Calu3 (cell line): ENCODE measurements around the gene ELAVL2. TPM values are rescaled to one million over a fixed set of nuclear protein-coding genes. Genes with fewer than 3 reads are reported as not detected.

Experiments
- BruUV-seq: library from RNA; stranded (reverse); fragments of 400-500 nt; replicated peaks from 2 replicates; lab custom pipeline; 2021; lab: Mats Ljungman, UMichigan
- CTCF ChIA-PET: fragments of 300-600 bp; sonication (Branson Sonifier 250); formaldehyde crosslinking; loops from one replicate; lab custom pipeline; 2022; ENCODE audit warnings: antibody characterized with exemption; lab: Charles Lee
- DNase-seq: peaks from one replicate; pipeline ENCODE4 v3.0.0; 2022
- H3K27ac Mint-ChIP-seq: one replicate; pipeline ENCODE4 v1.8.0; 2022; ENCODE audit warnings: mixed read lengths; ENCODE audit not compliant: unreplicated experiment
- H3K27me3 Mint-ChIP-seq: one replicate; pipeline ENCODE4 v1.8.0; 2022; ENCODE audit warnings: mixed read lengths; ENCODE audit not compliant: unreplicated experiment
- H3K36me3 Mint-ChIP-seq: one replicate; pipeline ENCODE4 v1.8.0; 2022; ENCODE audit warnings: mild to moderate bottlenecking, moderate library complexity, mixed read lengths; ENCODE audit not compliant: insufficient read depth, unreplicated experiment
- H3K4me1 Mint-ChIP-seq: one replicate; pipeline ENCODE4 v1.8.0; 2022; ENCODE audit warnings: mild to moderate bottlenecking, low read depth, mixed read lengths; ENCODE audit not compliant: unreplicated experiment
- H3K4me3 Mint-ChIP-seq: one replicate; pipeline ENCODE4 v1.8.0; 2022; ENCODE audit warnings: mild to moderate bottlenecking, low read depth, moderate library complexity, mixed read lengths; ENCODE audit not compliant: unreplicated experiment
- H3K9me3 Mint-ChIP-seq: one replicate; pipeline ENCODE4 v1.8.0; 2022; ENCODE audit warnings: low read depth, mixed read lengths; ENCODE audit not compliant: unreplicated experiment
- CTCF ChIP-seq: fragments of 200-600 bp; IDR thresholded peaks from one replicate; pipeline ENCODE4 v1.8.0; 2022; ENCODE audit warnings: antibody characterized with exemption; ENCODE audit not compliant: unreplicated experiment
- intact Hi-C: fragments of 100-400 bp; cut with micrococcal nuclease; formaldehyde crosslinking; loops from one replicate; pipeline ENCODE4 v1.10.0; 2022; ENCODE audit not compliant: unreplicated experiment
- total RNA-seq: library from RNA; stranded (reverse); gene quantifications from 2 replicates; pipeline ENCODE4 v1.2.3, GENCODE V29; 2022

The ELAVL2 gene
- total RNA-seq, 1 experiment from 2014 or later, result not detected

- peaks cover 2% of the 10 kb centered on the region for H3K9me3 Mint-ChIP-seq
- no peak overlapping the region for H3K27ac Mint-ChIP-seq
- TF ChIP-seq CTCF, result no peak
- no peaks in the 10 kb centered on the region for H3K4me1 Mint-ChIP-seq
- no peaks in the 10 kb centered on the region for H3K27me3 Mint-ChIP-seq
- H3K4me3 Mint-ChIP-seq, result no peak overlapping the region
- BruUV-seq, result no TSS peak
- intact Hi-C loops, result no loop called here
- CTCF ChIA-PET, result no interaction called here
- H3K36me3 Mint-ChIP-seq, result no peaks in the 10 kb centered on the region
- no peak for DNase-seq
Measured at GRCh38 chr9:23801523-23801922, 24.5 kb downstream of the ELAVL2 start.

- no peak overlapping the region for H3K4me3 Mint-ChIP-seq
Measured at GRCh38 chr9:23799521-23799920, 26.5 kb downstream of the ELAVL2 start.

GRCh38 chr9:23798325-23798724 lies 27.7 kb downstream of the ELAVL2 start:
- H3K4me1 Mint-ChIP-seq, result no peaks in the 10 kb centered on the region
- peaks cover 4% of the 10 kb centered on the region for H3K9me3 Mint-ChIP-seq
- H3K36me3 Mint-ChIP-seq, result no peaks in the 10 kb centered on the region
- no peak overlapping the region for H3K4me3 Mint-ChIP-seq
- TF ChIP-seq CTCF, result no peak
- CTCF ChIA-PET, result no interaction called here
- DNase-seq, result no peak
- H3K27me3 Mint-ChIP-seq, result no peaks in the 10 kb centered on the region
- no peak overlapping the region for H3K27ac Mint-ChIP-seq
- no TSS peak for BruUV-seq
- intact Hi-C loops, result no loop called here

More at GRCh38 chr9:23799521-23799920, 26.5 kb downstream of the ELAVL2 start:
- Mint-ChIP-seq H3K27ac (no peak overlapping the region), H3K27me3 (no peaks in the 10 kb centered on the region), H3K4me1 (no peaks in the 10 kb centered on the region), H3K36me3 (no peaks in the 10 kb centered on the region), H3K9me3 (peaks cover 4% of the 10 kb centered on the region)
- DNase-seq, result no peak
- BruUV-seq, result no TSS peak
- intact Hi-C loops, result no loop called here
- TF ChIP-seq CTCF, result no peak
- CTCF ChIA-PET, result no interaction called here

GRCh38 chr9:23796209-23796608 lies 29.8 kb downstream of the ELAVL2 start:
- DNase-seq, result no peak
- H3K27me3 Mint-ChIP-seq, result no peaks in the 10 kb centered on the region
- CTCF ChIA-PET, result no interaction called here
- H3K4me3 Mint-ChIP-seq, result no peak overlapping the region
- peaks cover 4% of the 10 kb centered on the region for H3K9me3 Mint-ChIP-seq
- intact Hi-C loops, result no loop called here
- no peaks in the 10 kb centered on the region for H3K36me3 Mint-ChIP-seq
- no peaks in the 10 kb centered on the region for H3K4me1 Mint-ChIP-seq
- H3K27ac Mint-ChIP-seq, result no peak overlapping the region
- no peak for TF ChIP-seq CTCF
- BruUV-seq, result no TSS peak
